SK-N-DZ (cell line): ENCODE data around the gene SLC16A10.
A peak's percentile ranks its signal among the peaks of the same experiment; 100 is the strongest.
"Not testable (repeated sequence)": the region's sequence is repeated elsewhere in the genome, so short reads cannot be mapped to it uniquely, and the experiment has no call there.

Experiments
- DNase-seq: peaks from one replicate; pipeline ENCODE4 v3.0.0-alpha.2; 2015; ENCODE audit warnings: low spot score

SLC16A10 gene

GRCh38 chr6:111131018-111131417, 43.7 kb downstream of the SLC16A10 start:
- DNase-seq = not testable (repeated sequence)

GRCh38 chr6:111132669-111133068, 45.4 kb downstream of the SLC16A10 start:
- DNase-seq = not testable (repeated sequence)

GRCh38 chr6:111134236-111134869, 47.0 kb downstream of the SLC16A10 start:
- DNase-seq = not testable (repeated sequence)

- DNase-seq = not testable (repeated sequence)
These were observed 50.3 kb downstream of the SLC16A10 start for GRCh38 chr6:111137489-111138093.

GRCh38 chr6:111147440-111147839, 60.1 kb downstream of the SLC16A10 start:
- no peak for DNase-seq

- no peak for DNase-seq
These were observed 60.8 kb downstream of the SLC16A10 start for GRCh38 chr6:111148110-111148509.

GRCh38 chr6:111150577-111150976, 63.3 kb downstream of the SLC16A10 start:
- DNase-seq = no peak

GRCh38 chr6:111154981-111155380, 67.7 kb downstream of the SLC16A10 start:
- DNase-seq = no peak

GRCh38 chr6:111157412-111157811, 70.1 kb downstream of the SLC16A10 start:
- no peak for DNase-seq

- DNase-seq = no peak
These were observed 72.3 kb downstream of the SLC16A10 start for GRCh38 chr6:111159633-111160032.

- no peak for DNase-seq
These were observed 74.3 kb downstream of the SLC16A10 start for GRCh38 chr6:111161650-111162049.

GRCh38 chr6:111162504-111162903, 75.2 kb downstream of the SLC16A10 start:
- DNase-seq = peak; percentile 8

- DNase-seq = no peak
These were observed 84.5 kb downstream of the SLC16A10 start for GRCh38 chr6:111171577-111172400.

GRCh38 chr6:111172563-111172962, 85.3 kb downstream of the SLC16A10 start:
- DNase-seq = no peak

- no peak for DNase-seq
These were observed 86.0 kb downstream of the SLC16A10 start for GRCh38 chr6:111173341-111173740.

- DNase-seq = no peak
These were observed 86.6 kb downstream of the SLC16A10 start for GRCh38 chr6:111173946-111174345.

GRCh38 chr6:111175109-111175508, 87.8 kb downstream of the SLC16A10 start:
- DNase-seq = no peak

GRCh38 chr6:111176038-111176759, 88.9 kb downstream of the SLC16A10 start:
- DNase-seq = no peak

GRCh38 chr6:111176760-111177099, 89.4 kb downstream of the SLC16A10 start:
- no peak for DNase-seq

GRCh38 chr6:111177131-111177530, 89.8 kb downstream of the SLC16A10 start:
- DNase-seq = no peak

GRCh38 chr6:111183702-111184517, 96.6 kb downstream of the SLC16A10 start:
- no peak for DNase-seq
